ENCODE data around the gene UTF1. TPM values are rescaled to one million over a fixed set of nuclear protein-coding genes. Genes with fewer than 3 reads are reported as not detected.

UTF1 gene
- total and polyA plus RNA-seq, 2 of the 8 experiments (the other 6 are each of a cell fraction or from before 2014, with no cell fraction given): 0.47 to 21.8 TPM

GRCh38 chr10:133246236-133246626, 16.2 kb downstream of the UTF1 start (continued):
- TF ChIP-seq, protein P1, sequence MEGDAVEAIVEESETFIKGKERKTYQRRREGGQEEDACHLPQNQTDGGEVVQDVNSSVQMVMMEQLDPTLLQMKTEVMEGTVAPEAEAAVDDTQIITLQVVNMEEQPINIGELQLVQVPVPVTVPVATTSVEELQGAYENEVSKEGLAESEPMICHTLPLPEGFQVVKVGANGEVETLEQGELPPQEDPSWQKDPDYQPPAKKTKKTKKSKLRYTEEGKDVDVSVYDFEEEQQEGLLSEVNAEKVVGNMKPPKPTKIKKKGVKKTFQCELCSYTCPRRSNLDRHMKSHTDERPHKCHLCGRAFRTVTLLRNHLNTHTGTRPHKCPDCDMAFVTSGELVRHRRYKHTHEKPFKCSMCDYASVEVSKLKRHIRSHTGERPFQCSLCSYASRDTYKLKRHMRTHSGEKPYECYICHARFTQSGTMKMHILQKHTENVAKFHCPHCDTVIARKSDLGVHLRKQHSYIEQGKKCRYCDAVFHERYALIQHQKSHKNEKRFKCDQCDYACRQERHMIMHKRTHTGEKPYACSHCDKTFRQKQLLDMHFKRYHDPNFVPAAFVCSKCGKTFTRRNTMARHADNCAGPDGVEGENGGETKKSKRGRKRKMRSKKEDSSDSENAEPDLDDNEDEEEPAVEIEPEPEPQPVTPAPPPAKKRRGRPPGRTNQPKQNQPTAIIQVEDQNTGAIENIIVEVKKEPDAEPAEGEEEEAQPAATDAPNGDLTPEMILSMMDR (IDR thresholded peaks at IDR 0.05; ENCODE audit: control extremely low read depth in 1 of 3, insufficient read depth in 1 of 3, low read depth in 1 of 3, low read length in 3 of 3): no peak
- TF ChIP-seq JUN (IDR thresholded peaks at IDR 0.05; ENCODE audit: low read depth, low read length): no peak
- TF ChIP-seq TBP (IDR thresholded peaks at IDR 0.05; ENCODE audit: low read depth, low read length): no peak
- no peak for TF ChIP-seq RNF2 (IDR thresholded peaks at IDR 0.05; ENCODE audit: borderline replicate concordance, low read depth, low read length, missing control alignments, poor library complexity, severe bottlenecking)
- TF ChIP-seq YY1 (IDR thresholded peaks at IDR 0.05; ENCODE audit: low read depth, low read length): no peak
- no peak for TF ChIP-seq HDAC2 (IDR thresholded peaks at IDR 0.05; ENCODE audit: borderline replicate concordance in 1 of 2, low read depth in 2 of 2, low read length in 2 of 2)
- TF ChIP-seq GABPA (IDR thresholded peaks at IDR 0.05; ENCODE audit: borderline replicate concordance, insufficient read depth, low read length): no peak
- no peak for TF ChIP-seq ATF2 (IDR thresholded peaks at IDR 0.05; ENCODE audit: low read length)
- no peak for TF ChIP-seq EP300 (IDR thresholded peaks at IDR 0.05; ENCODE audit: borderline replicate concordance in 1 of 2, low read depth in 2 of 2, low read length in 2 of 2)
